Measurements from ENCODE around the gene CNTNAP5.

The CNTNAP5 gene

DNA sequence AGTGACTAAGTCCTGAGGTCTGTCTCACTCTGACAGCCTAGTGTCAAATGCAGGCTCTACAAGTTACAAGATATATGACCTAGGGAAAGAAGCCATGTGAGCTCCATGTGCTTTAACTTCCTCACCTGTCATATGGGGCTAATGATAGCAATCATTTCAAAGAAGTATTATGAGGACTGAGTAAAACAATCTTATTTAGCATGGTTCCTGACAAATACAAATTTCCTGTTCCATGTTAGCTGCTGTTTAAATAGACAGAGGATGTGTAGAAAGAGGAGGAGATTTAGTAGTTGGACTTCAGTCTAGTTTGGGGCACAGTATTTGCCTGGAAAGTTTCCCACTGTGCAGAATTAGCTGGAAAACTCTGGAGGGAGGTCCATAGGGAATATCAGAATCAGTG is 545.8 kb downstream of the CNTNAP5 start:
- FAIRE-seq, result no peak

DNA sequence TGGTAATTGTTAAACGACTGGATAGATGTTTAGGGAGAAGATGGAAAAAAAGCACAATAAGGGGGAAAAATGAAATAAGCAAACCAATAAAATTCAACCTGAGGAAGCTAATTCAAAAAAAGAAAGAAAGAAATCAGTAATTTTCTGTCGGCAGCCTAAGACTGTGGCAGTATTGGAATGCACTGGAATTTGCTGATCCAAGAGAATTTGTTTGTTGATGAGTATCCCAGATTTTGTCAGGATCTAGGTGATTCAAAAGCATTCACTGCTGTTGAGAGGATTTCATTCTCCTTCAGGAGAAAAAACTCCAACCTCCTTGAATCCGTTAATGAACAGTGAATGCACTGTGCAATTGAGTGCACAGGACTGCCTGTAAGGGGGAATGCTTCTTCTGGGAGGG is 546.7 kb downstream of the CNTNAP5 start:
- no peak for FAIRE-seq

DNA sequence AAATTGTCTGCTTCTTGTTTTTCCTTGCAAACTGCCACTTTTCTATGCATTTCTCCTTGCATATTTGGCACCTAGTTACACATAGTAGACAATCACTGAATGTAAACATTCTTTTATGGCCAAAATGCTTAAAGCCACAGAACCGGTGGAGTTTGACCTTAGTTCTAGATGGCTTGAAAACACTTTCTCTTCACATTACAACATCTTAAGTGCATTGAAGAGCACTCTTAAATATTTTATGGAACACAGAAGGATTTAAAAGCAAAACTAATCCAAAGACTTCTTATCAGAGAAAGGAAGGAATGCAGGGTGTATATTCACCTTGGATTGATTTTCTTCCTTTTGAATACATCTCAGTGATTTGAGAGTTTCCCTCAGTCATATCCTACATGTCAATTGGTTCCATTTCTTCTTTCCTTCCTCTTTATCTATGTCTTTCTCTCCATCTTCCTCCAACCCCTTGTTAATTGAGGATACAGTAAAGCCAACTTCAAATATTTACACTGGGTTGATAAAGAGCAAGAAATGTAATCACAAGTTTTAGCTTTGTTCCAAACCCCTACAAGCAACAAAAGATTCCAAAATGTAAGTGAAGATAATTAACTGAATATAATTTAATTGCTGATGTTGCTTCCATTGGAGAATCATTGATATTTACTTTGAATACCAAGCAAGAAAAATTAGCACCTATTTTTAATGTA is 548.0 kb downstream of the CNTNAP5 start:
- no peak for FAIRE-seq

DNA sequence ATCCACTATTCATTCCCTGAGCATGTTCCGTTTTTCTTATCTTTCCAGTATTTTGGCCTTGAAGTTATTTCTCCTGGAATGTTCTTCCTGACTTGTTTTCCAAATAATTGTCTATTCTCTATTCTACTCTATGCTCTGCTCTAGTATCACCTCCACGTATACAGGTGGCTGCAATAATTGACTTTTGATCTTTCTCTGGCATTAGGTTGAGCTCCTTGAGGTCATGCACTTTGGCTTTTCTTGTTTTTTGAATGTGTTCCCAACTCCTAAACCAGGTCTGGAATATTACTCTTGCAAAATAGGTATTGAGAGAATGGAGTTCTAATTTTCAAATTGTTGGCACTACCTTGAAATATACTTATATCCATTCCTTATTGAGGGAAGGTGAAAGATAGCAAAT is 550.4 kb downstream of the CNTNAP5 start:
- FAIRE-seq, result no peak

DNA sequence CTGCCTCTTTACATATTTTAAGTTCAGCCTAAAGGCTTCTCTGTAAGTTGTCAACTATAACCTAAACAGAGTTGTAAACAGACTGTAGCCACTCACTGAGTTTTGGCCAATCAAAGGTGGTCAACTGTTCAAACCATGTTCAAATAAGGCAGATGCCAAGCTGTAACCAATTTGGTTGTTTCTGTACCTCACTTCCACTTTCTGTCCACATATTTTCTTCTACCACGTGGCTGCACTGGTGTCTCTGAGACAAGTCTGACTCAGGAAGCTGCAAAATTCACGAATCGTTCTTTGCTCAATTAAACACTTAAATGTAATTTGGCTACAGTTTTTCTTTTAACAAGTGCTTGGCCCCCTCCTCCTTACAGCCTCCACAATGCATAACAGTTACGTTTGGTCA is 555.2 kb downstream of the CNTNAP5 start:
- no peak for FAIRE-seq

DNA sequence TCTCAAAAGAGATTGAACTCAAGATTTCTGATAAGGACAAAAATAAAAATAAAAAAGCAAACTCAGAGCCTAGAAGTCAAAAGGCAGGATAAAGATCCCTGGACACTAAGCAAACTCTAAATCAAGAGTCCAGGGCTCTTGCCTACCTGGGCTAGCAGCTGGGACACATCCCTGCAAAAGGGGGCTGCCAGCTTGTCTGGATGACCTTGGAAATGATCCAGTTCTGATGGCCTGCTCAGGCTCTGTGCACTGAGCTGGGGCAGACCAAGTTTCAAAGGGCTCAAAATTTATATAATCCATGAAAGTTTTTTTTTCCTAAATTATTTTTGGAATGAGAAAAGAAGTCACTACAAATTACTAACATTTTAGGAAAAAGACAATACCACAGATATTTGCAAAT is 557.3 kb downstream of the CNTNAP5 start:
- no peak for FAIRE-seq

DNA sequence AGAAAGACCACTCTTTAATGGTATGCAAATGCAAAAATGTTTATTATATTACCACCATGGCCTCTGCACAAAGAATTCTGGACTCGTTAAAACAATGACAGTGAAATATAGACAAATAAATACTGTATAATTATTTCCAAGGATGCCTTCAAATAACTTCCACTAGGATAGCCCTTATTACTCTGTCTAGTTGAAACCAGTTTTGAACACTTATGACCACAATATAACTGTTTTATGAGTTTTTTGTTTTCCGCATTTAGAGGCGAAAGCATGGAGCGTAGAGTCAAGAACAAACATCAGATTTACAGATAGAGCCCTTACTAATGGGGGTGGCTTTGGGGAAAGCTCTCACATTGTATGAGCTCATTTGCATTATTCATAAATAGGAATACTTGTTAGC is 559.5 kb downstream of the CNTNAP5 start:
- no peak for FAIRE-seq

DNA sequence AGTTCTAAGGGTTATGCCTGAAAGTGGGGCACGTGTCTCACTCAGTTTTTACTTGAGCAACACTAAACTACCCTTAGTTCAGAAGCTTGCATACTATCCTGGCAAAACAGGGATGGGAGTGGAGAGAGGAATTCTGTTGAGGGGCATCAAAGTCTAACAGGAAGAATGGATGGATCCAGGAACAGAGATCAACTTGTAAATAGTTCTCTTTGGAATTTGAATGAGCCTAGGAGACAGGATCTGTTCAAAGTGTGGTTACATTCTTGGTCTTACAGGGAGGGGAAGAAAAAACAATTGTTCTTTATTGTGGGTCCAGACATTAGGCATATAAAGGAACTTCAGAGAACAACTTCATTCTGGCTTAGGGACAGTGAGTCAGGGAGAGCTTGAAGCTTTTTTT is 560.2 kb downstream of the CNTNAP5 start:
- no peak for FAIRE-seq

DNA sequence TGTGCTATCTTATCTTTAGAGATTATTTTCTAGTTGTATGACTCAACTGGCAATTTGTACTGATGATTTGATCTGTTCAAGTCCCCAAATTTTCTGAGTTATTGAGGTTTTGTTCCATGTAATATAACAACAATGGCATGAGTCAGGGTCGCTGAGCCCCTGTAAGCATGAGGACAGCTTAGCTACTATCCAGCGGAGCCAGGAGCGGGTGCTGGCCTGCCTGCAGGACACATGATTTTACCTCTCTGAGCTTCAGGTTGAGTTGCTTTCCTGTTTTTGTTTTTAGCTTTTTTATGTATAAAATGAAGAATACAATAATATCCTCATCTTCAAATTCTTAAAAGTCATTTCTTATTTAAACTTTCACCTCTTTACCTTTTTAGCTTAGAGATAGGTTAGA is 561.1 kb downstream of the CNTNAP5 start:
- FAIRE-seq, result no peak

DNA sequence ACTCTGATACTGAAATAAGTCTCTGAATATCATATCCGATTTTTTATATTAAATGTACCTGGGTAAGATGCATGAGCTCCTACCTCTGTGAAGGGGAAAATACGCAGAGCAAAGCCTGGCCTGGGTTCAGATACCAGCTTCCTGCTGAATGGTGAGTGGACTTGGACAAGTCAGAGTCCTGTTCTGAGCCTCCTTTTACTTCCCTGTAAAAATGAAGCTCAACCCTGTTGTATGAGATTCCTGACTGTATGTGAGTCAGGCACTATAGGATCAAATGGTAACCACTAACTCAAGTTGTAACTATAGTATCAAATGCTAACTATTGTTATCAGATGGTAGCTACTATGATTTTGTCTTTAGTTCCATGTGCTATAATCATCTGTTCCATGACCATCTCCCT is 561.7 kb downstream of the CNTNAP5 start:
- FAIRE-seq, result no peak

DNA sequence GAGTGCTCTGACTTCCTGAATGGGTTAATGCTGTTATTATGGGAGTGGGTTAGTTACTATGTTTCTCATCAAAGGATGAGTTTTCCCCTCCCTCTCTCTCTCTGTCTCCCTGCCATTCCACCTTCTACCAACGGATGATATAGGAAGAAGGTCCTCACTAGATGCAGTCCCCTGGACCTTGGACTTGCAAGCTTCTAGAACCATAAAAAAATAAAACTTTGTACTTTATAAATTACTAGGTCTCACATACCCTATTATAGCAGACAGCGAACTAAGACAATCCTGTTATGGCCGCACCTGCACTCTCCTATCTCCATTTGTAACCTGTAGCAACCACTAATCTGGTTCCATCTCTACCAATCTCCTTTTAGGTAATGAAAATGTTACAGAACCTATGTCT is 564.9 kb downstream of the CNTNAP5 start:
- FAIRE-seq, result no peak

DNA sequence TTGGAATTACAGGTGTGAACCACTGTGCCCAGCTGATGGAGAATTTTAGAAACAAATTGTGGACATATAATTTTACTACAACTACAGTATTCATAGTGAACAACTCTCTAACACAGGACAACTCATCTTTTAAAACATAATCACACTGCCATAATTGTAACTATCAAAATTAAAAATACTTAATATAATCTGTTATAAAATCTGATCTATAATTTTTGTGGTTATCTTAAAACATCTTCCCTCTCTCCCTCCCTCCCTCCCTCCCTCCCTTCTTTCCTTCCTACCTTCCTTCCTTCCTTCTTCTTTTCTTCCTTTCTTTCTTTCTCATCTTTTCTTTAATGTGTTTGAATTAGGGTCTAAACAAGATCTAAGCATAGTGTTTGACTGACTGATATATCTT is 577.7 kb downstream of the CNTNAP5 start:
- FAIRE-seq, result no peak

DNA sequence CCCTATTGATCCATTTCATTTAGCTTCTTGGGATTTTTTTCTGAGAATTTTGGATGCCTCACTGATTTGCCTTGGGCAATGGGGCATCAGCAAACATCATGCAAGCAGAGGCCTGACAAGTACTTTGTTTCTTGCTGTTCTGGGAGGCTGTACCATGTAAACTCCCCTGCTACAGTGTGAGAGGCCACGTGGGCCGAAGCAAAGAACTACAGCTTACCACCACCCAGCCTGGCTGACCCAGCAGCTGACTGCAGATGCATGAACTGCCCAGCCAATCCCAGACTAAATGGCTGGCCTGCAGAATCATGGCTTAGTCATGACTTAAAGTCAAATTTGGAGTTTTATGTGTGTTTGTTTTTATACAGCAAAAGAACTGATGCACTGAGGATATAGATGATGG is 579.9 kb downstream of the CNTNAP5 start:
- FAIRE-seq, result no peak

DNA sequence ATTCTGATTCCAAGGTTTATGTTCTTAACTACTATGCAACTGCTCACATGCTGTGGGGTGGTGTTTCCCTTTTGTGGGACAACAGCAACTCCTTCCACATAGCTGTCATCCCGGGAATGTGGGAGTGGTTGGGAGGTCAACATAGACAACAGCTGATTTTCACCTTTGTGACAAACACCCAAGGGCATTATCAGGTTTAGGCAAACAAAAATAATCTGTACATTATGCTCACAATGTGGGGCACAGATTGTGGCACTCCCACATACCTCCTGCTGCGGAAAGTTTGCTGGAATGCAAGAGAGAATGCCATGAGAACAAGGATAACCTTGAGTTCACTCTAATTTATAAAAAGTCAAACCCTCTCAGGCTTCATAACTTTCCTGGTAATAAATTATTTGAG is 582.6 kb downstream of the CNTNAP5 start:
- FAIRE-seq, result no peak

DNA sequence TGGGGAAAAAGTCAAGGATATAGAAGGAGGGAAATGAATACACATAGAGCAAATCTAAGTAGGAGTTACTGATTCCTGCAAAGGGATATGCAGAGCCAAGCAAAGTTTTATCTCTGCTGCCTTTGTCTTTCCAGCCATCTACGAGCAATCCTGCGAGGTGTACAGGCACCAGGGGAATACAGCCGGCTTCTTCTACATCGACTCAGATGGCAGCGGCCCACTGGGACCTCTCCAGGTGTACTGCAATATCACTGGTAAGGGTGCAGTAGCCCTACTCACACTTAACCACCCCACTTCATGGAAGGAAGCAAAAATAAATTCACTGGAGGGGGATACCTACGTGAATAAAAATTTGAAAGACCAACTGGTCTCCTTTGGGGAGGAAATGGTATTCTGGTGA is 584.6 kb downstream of the CNTNAP5 start:
- FAIRE-seq, result no peak

DNA sequence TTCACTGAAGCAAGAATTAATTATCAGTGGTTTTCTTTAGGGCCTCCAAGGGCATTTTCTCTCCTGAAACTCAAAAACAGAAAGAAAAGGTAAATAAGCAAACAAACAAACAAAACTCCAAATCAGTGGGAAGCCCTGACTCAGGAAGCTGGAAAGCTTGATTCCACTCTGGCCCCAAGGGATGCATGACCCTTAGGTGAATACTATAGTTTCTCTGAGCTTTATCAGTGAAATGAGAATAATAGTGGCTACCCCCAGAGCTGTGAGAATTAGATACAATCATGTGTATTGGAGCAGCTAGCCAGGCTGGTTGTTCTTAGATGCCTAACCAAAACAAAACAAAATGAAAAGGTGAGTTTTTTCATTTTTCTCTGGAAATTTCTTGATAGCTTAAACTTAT is 585.1 kb downstream of the CNTNAP5 start:
- FAIRE-seq, result no peak

DNA sequence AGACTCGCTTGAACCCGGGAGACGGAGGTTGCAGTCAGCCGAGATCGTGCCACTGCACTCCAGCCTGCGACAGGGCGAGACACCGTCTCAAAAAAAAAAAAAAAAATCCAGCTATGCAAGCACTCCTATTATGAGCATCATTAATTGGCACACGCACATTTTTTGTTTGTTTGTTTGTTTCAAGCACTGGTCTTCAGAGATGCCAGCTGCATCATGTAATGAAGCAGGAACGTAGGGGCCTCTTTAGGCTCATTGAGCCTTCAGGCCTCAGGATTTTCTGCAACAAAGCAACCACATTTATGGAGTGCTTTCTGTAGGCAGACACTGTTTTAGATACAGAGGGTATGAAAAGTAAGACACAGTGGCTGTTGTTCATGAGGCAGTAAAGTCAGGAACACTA is 585.8 kb downstream of the CNTNAP5 start:
- no peak for FAIRE-seq

DNA sequence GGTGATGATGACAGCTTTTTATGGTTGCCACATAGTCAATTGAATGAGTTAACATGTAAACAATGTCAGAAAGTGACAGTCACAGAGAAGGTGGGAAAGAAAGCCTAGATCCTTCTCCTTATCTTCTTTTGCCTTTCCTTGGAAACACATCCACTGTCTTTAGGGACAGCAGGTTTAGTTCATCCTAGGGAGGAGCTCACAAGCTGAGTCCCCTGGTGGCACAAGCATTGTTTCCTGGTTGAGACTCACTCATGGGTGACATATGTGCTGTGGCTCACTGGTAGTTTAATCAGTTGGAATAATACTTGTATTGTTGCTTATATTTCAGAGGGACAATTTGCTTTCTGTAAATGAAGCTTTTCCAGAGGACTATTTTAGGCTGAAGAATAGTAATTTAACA is 598.5 kb downstream of the CNTNAP5 start:
- FAIRE-seq, result no peak

DNA sequence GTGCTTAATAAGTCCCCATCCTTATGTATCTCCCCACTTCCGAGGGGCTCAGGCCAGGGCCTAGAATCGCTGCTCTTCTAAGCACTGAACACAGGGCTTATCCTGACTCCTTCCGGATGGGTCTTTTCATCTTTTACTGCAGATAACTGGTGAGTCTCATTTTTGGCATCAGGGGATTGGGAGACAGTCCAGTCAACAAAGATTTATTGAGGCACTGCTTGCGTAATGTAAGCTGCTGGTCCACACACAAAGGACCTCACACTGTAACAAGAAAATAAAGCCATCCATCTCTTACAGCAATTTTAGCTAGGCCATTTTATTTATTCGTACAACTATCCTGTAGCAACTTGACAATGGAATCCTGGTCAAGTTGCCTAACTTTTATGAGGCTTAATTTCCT is 600.5 kb downstream of the CNTNAP5 start:
- no peak for FAIRE-seq

DNA sequence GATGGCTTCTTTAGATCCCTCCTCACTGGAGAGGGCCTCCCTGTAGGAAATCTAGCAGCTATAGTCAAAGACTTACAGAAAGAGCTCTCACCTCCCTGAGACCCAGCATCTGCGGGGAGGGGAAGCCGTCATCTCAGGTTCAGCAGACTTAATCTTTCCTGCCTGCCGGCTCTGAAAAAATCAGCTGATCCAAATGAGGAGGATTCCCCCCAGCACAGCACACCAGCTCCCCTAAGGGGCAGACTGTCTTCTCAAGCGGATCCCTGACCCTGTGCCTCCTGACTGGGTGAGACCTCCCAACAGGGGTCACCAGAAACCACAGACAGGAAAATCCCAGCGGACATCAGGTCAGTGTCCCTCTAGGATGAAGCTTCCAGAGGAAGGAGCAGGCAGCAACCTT is 601.9 kb downstream of the CNTNAP5 start:
- FAIRE-seq, result no peak

DNA sequence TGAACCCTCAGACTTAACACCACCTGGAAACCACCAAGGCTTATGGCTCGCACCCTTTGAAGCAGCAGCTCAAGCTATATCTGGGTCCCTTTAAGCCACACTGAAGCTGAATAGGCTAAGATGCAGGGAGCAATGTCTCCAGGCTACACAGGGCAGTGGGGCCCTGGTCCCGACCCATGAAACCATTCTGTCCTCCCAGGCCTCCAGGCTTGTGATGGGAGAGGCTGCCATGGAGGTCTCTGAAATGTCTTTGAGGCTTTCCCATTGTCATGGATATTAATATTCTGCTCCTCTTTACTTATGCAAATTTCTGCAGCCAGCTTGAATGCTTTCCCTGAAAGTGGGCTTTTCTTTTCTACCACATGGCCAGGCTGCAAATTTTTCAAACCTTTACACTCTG is 608.7 kb downstream of the CNTNAP5 start:
- FAIRE-seq, result no peak

DNA sequence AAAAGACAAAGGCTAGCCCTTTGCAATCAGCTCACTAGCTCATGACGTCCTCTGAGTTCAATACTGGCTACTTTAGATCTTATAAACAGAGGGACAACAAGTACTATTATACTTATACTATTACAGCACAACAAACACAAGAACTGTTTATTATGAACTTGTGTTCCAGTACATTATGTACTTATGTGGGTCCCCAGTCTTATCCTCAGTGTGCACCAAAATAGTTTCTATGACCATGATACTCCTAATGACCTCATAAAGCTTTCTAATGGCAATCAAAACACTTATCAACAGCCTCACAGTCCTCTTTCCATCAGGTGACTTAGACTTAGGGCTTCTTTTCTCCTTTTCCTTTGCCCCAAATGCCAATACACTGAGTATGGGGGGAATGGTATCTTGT is 614.4 kb downstream of the CNTNAP5 start:
- FAIRE-seq, result no peak

DNA sequence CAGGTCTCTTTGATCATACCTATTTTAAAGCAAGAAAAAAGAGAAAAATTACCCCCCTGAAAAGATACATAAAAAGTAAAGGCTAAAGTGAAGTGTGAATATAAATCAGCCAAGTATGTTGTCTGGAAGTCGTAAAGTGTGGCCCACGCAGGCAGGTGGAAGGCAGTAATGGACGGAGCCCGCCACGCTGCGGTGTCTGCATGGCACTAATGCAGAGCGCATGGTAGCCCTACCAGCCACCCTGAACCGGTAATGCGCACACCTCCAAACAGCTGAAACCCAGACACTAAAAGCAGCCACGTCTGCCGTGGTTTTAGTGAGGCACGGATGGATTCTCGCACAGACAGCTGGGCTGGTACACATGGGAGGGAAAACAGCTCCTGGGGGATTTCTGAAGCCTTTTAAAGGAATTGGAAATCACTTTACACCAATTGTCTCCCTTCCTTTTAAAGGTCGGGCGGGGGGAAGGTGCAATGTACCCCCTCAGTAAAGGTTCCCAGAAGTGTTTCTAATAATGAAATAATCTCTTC is 615.2 kb downstream of the CNTNAP5 start:
- no peak for FAIRE-seq

DNA sequence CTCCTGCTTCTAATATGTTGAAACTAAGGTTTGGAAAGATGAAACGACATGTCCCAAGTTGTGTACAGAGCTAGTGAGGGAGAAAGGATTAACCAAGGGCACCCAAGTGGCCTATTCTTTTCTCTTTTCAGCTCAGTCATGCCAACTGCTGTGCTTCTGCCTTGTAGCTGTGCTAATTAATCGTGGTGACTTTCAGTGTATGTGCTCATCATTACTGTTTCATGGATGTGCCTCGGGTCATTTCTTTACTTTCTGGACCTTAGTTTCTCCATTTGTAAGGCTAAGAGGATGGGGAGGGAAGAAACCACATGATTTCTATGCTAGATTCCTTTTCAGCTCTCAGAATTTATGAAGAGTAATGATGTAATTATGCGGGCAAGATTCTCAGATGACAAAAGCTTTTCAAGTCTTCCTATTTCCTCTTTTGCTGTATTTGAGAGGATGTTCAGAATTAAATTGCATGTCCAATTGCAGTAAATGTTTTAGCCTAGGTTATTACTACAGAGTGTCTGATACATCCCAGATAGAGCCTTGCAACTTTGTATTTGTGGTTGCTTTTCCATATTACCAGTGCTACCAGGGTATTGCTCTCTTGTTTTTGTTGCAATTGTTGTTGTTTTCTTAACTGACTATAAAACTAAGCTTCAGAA is 621.2 kb downstream of the CNTNAP5 start:
- FAIRE-seq, result no peak

DNA sequence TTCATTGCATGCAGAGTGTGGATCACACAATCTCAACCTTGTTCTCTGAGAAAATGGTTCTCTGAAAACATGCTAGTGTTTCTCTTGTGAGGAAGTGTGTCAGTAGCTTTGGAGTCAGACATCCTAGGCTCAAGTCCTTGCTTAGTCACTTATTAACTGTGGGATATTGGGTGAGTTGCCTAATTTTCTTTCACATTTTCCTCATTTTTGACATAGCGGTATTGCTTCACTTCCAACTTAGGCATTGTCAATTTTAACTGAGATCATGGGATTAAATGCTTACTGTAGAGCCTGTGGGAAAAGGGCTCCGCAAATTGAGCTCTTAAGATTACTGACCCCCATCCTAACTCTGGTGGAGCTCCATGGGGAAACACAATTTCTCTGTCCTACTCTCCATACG is 622.2 kb downstream of the CNTNAP5 start:
- FAIRE-seq, result no peak

All from A204.1 (cell line).